T-helper 9 cell (primary cell): ENCODE measurements around the gene LAMA3.

Experiments used
- DNase-seq: peaks from one replicate; pipeline ENCODE4 v3.0.0-alpha.2; 2020

The LAMA3 gene

GRCh38 chr18:23793985-23794867 is 105.0 kb downstream of the LAMA3 start:
- no peak for DNase-seq

GRCh38 chr18:23798249-23798648 is 109.0 kb downstream of the LAMA3 start:
- no peak for DNase-seq

GRCh38 chr18:23798824-23799223 is 109.6 kb downstream of the LAMA3 start:
- no peak for DNase-seq

- no peak for DNase-seq
Observed at GRCh38 chr18:23799540-23799939, 110.3 kb downstream of the LAMA3 start.

- no peak for DNase-seq
Observed at GRCh38 chr18:23800902-23801301, 111.6 kb downstream of the LAMA3 start.

GRCh38 chr18:23802817-23803216 is 113.6 kb downstream of the LAMA3 start:
- no peak for DNase-seq

GRCh38 chr18:23803755-23804154 is 114.5 kb downstream of the LAMA3 start:
- no peak for DNase-seq

GRCh38 chr18:23805898-23806297 is 116.6 kb downstream of the LAMA3 start:
- DNase-seq = no peak

GRCh38 chr18:23809415-23809814 is 120.2 kb downstream of the LAMA3 start:
- DNase-seq = no peak

- DNase-seq = no peak
Observed at GRCh38 chr18:23810396-23810795, 121.1 kb downstream of the LAMA3 start.

GRCh38 chr18:23811176-23811575 is 121.9 kb downstream of the LAMA3 start:
- no peak for DNase-seq

GRCh38 chr18:23812546-23813440 is 123.5 kb downstream of the LAMA3 start:
- DNase-seq = no peak

- no peak for DNase-seq
Observed at GRCh38 chr18:23814991-23815614, 125.8 kb downstream of the LAMA3 start.

- DNase-seq = no peak
Observed at GRCh38 chr18:23816021-23816420, 126.8 kb downstream of the LAMA3 start.

- no peak for DNase-seq
Observed at GRCh38 chr18:23816740-23817139, 127.5 kb downstream of the LAMA3 start.

- DNase-seq = no peak
Observed at GRCh38 chr18:23819001-23819400, 129.7 kb downstream of the LAMA3 start.

GRCh38 chr18:23822590-23823385 is 133.5 kb downstream of the LAMA3 start:
- no peak for DNase-seq

- DNase-seq = no peak
Observed at GRCh38 chr18:23824240-23824639, 135.0 kb downstream of the LAMA3 start.

- DNase-seq = no peak
Observed at GRCh38 chr18:23824669-23825068, 135.4 kb downstream of the LAMA3 start.

- no peak for DNase-seq
Observed at GRCh38 chr18:23825496-23825895, 136.2 kb downstream of the LAMA3 start.

- no peak for DNase-seq
Observed at GRCh38 chr18:23825978-23826405, 136.7 kb downstream of the LAMA3 start.
